A673 (cell line): ENCODE measurements around the gene FAM131B.

ENCODE experiments used
- EZH2 ChIP-seq: fragments of 200-600 bp; sonication (generic); IDR thresholded peaks from 2 replicates; pipeline ENCODE4 v1.6.1; 2017; ENCODE audit warnings: borderline replicate concordance, low read depth, mild to moderate bottlenecking, mixed read lengths, antibody characterized with exemption, low read length; ENCODE audit not compliant: poor library complexity, severe bottlenecking
- TF ChIP-seq, protein P1 (sequence below): fragments of 300-800, 200-600 bp; sonication (generic); conservative IDR thresholded peaks from 2 replicates; pipeline ENCODE4 v1.5.1; 2017; ENCODE audit warnings: low read depth, mild to moderate bottlenecking, antibody characterized with exemption, low read length, moderate library complexity, mixed read lengths

DNA sequence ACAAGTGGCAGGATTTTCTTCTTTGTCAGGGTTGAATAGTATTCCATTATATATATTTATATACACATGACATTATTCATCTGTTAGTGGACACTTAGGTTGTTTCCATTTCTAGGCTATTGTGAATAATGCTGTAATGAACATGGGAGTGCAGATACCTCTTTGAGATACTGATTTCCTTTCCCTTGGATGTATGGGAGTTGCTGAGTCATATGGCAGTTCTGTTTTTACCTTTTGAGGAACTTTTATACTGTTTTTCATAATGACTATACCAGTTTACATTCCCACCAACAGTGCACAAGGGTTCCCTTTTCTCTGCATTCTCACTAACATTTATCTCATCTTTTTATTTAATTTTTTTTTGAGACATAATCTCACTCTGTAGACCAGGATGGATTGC lies 48.4 kb downstream of the FAM131B start:
- TF ChIP-seq, protein P1, sequence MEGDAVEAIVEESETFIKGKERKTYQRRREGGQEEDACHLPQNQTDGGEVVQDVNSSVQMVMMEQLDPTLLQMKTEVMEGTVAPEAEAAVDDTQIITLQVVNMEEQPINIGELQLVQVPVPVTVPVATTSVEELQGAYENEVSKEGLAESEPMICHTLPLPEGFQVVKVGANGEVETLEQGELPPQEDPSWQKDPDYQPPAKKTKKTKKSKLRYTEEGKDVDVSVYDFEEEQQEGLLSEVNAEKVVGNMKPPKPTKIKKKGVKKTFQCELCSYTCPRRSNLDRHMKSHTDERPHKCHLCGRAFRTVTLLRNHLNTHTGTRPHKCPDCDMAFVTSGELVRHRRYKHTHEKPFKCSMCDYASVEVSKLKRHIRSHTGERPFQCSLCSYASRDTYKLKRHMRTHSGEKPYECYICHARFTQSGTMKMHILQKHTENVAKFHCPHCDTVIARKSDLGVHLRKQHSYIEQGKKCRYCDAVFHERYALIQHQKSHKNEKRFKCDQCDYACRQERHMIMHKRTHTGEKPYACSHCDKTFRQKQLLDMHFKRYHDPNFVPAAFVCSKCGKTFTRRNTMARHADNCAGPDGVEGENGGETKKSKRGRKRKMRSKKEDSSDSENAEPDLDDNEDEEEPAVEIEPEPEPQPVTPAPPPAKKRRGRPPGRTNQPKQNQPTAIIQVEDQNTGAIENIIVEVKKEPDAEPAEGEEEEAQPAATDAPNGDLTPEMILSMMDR, result no peak
- TF ChIP-seq EZH2, result no peak
